GM18508 (cell line): ENCODE measurements around the gene PKNOX2.

Experiments
- ATAC-seq: cut with Tn5 transposase; IDR thresholded peaks from one replicate; pipeline ENCODE4 v1.9.1; 2021; ENCODE audit warnings: moderate number of reproducible peaks; ENCODE audit not compliant: insufficient read depth, unreplicated experiment

Gene PKNOX2

GRCh38 chr11:125153837-125154236 lies 10.7 kb upstream of the PKNOX2 start:
- no peak for ATAC-seq

- ATAC-seq = no peak
These were observed 10.0 kb upstream of the PKNOX2 start for GRCh38 chr11:125154378-125155099.

- no peak for ATAC-seq
These were observed 9.5 kb upstream of the PKNOX2 start for GRCh38 chr11:125155100-125155444.

- no peak for ATAC-seq
These were observed 8.8 kb upstream of the PKNOX2 start for GRCh38 chr11:125155767-125156166.

GRCh38 chr11:125156346-125157117 lies 8.0 kb upstream of the PKNOX2 start:
- ATAC-seq = no peak

- no peak for ATAC-seq
These were observed 7.3 kb upstream of the PKNOX2 start for GRCh38 chr11:125157118-125157733.

- ATAC-seq = no peak
These were observed 6.4 kb upstream of the PKNOX2 start for GRCh38 chr11:125157953-125158680.

GRCh38 chr11:125162743-125163142 lies 1.8 kb upstream of the PKNOX2 start:
- ATAC-seq = no peak

- ATAC-seq = no peak
These were observed 1.0 kb upstream of the PKNOX2 start for GRCh38 chr11:125163431-125164063.

- no peak for ATAC-seq
These were observed 495 bp upstream of the PKNOX2 start for GRCh38 chr11:125164091-125164421.

- ATAC-seq = no peak
These were observed 726 bp downstream of the PKNOX2 start for GRCh38 chr11:125165111-125165842.

- ATAC-seq = no peak
These were observed 1.6 kb downstream of the PKNOX2 start for GRCh38 chr11:125165843-125166763.

GRCh38 chr11:125166764-125167291 lies 2.3 kb downstream of the PKNOX2 start:
- ATAC-seq = no peak

GRCh38 chr11:125167292-125167953 lies 2.9 kb downstream of the PKNOX2 start:
- no peak for ATAC-seq

- ATAC-seq = no peak
These were observed 3.6 kb downstream of the PKNOX2 start for GRCh38 chr11:125167954-125168835.

GRCh38 chr11:125168918-125169456 lies 4.4 kb downstream of the PKNOX2 start:
- no peak for ATAC-seq

- ATAC-seq = no peak
These were observed 5.5 kb downstream of the PKNOX2 start for GRCh38 chr11:125170001-125170509.
